HG02981 (cell line): ENCODE measurements around the gene KRTAP4-6.
"Not testable (repeated sequence)": the region's sequence is repeated elsewhere in the genome, so short reads cannot be mapped to it uniquely, and the experiment has no call there.

ENCODE experiments used
- ATAC-seq: cut with Tn5 transposase; IDR thresholded peaks from one replicate; pipeline ENCODE4 v1.9.1; 2021; ENCODE audit warnings: mild to moderate bottlenecking, moderate library complexity; ENCODE audit not compliant: unreplicated experiment

The KRTAP4-6 gene

GRCh38 chr17:41147531-41148204 is 7.3 kb upstream of the KRTAP4-6 start:
- ATAC-seq = no peak

GRCh38 chr17:41145261-41145660 is 4.9 kb upstream of the KRTAP4-6 start:
- no peak for ATAC-seq

- ATAC-seq = no peak
Measured at GRCh38 chr17:41144846-41145245, 4.5 kb upstream of the KRTAP4-6 start.

GRCh38 chr17:41141361-41141760 is 1.0 kb upstream of the KRTAP4-6 start:
- ATAC-seq = no peak

- ATAC-seq = not testable (repeated sequence)
Measured at GRCh38 chr17:41139865-41140264, 479 bp downstream of the KRTAP4-6 start.

- no peak for ATAC-seq
Measured at GRCh38 chr17:41133880-41134735, 6.2 kb downstream of the KRTAP4-6 start.

GRCh38 chr17:41131979-41132378 is 8.4 kb downstream of the KRTAP4-6 start:
- no peak for ATAC-seq

GRCh38 chr17:41127371-41127770 is 13.0 kb downstream of the KRTAP4-6 start:
- no peak for ATAC-seq

GRCh38 chr17:41126412-41126811 is 13.9 kb downstream of the KRTAP4-6 start:
- ATAC-seq = no peak

- ATAC-seq = no peak
Measured at GRCh38 chr17:41125064-41125463, 15.3 kb downstream of the KRTAP4-6 start.

- not testable (repeated sequence) for ATAC-seq
Measured at GRCh38 chr17:41123991-41124371, 16.4 kb downstream of the KRTAP4-6 start, which contains the start of gene KRTAP4-12. Gene KRTAP4-12, minus strand, starts transcription at chr17:41124182. Its CDS starts 60 bp downstream, at chr17:41124122.

GRCh38 chr17:41123292-41123990 is 16.9 kb downstream of the KRTAP4-6 start:
- ATAC-seq = not testable (repeated sequence)

GRCh38 chr17:41121742-41122141 is 18.6 kb downstream of the KRTAP4-6 start:
- no peak for ATAC-seq

GRCh38 chr17:41119696-41120690 is 20.4 kb downstream of the KRTAP4-6 start:
- ATAC-seq = not testable (repeated sequence)

GRCh38 chr17:41118721-41119120 is 21.6 kb downstream of the KRTAP4-6 start:
- ATAC-seq = no peak

GRCh38 chr17:41117846-41118386 is 22.4 kb downstream of the KRTAP4-6 start, which contains the start of gene KRTAP4-11:
Gene KRTAP4-11, minus strand, starts transcription at chr17:41118373. Its CDS starts 58 bp downstream, at chr17:41118315.
- ATAC-seq = not testable (repeated sequence)

GRCh38 chr17:41116297-41116696 is 24.0 kb downstream of the KRTAP4-6 start:
- ATAC-seq = no peak

- no peak for ATAC-seq
Measured at GRCh38 chr17:41111151-41111885, 29.0 kb downstream of the KRTAP4-6 start.
